ENCODE measurements around the gene SSTR1.

Gene SSTR1

GRCh38 chr14:38202444-38203191 lies 5.1 kb upstream of the SSTR1 start:
- DNase-seq = no peak

- DNase-seq = no peak
Measured at GRCh38 chr14:38203929-38204718, 3.6 kb upstream of the SSTR1 start.

GRCh38 chr14:38204719-38205115 lies 3.0 kb upstream of the SSTR1 start:
- DNase-seq = no peak

GRCh38 chr14:38205119-38205813 lies 2.4 kb upstream of the SSTR1 start:
- DNase-seq = no peak

GRCh38 chr14:38205949-38206665 lies 1.6 kb upstream of the SSTR1 start:
- DNase-seq = no peak

- DNase-seq = no peak
Measured at GRCh38 chr14:38206689-38207376, 871 bp upstream of the SSTR1 start.

GRCh38 chr14:38207377-38207735 lies 348 bp upstream of the SSTR1 start:
- no peak for DNase-seq

GRCh38 chr14:38208618-38209562 lies 1.2 kb downstream of the SSTR1 start:
- DNase-seq = peak in 14 of 56 donors; percentile 5 to 72 (median 41)

GRCh38 chr14:38209572-38210557 lies 2.2 kb downstream of the SSTR1 start:
- DNase-seq = peak in 3 of 56 donors; percentile 18 to 32 (median 28)

GRCh38 chr14:38210587-38211216 lies 3.0 kb downstream of the SSTR1 start:
- peak in 1 of 56 donors; percentile 6 for DNase-seq

GRCh38 chr14:38211255-38211735 lies 3.6 kb downstream of the SSTR1 start:
- peak in 1 of 56 donors; percentile 6 for DNase-seq

- DNase-seq = no peak
Measured at GRCh38 chr14:38212111-38212510, 4.4 kb downstream of the SSTR1 start.

- DNase-seq = no peak
Measured at GRCh38 chr14:38213001-38213400, 5.3 kb downstream of the SSTR1 start.

GRCh38 chr14:38217553-38217952 lies 9.8 kb downstream of the SSTR1 start:
- DNase-seq = no peak

- DNase-seq = no peak
Measured at GRCh38 chr14:38221077-38221476, 13.4 kb downstream of the SSTR1 start.

- DNase-seq = no peak
Measured at GRCh38 chr14:38224338-38224737, 16.6 kb downstream of the SSTR1 start.

GRCh38 chr14:38225946-38226345 lies 18.2 kb downstream of the SSTR1 start:
- DNase-seq = no peak

GRCh38 chr14:38226366-38226765 lies 18.7 kb downstream of the SSTR1 start:
- DNase-seq = no peak
